T47D (cell line): Measurements from ENCODE around the gene TMEM63B.
A peak's percentile ranks its signal among the peaks of the same experiment; 100 is the strongest.

ENCODE experiments used
- DNase-seq, 2 experiments: peaks; one replicate each; pipeline versions ENCODE4 v3.0.0 to v3.0.0-alpha.2; 2011 to 2012; ENCODE audit warnings: low read depth in 1 of 2, low spot score in 1 of 2
- JUND ChIP-seq: IDR thresholded peaks from 2 replicates; pipeline ENCODE4 v1.6.1; 2012; ENCODE audit warnings: low read depth
- in situ Hi-C: cut with HindIII; loops from 2 replicates; pipeline ENCODE4 v1.10.0; 2016; ENCODE audit warnings: low sequenced_read_pairs, low pct_unique_long_range_greater_than_20kb

Gene TMEM63B

GRCh38 chr6:44127186-44128019, at the start of gene TMEM63B, which contains the start of gene MRPL14:
Gene TMEM63B, plus strand, starts transcription at chr6:44127554. Its CDS starts 7,031 bp downstream, at chr6:44134585.
Gene MRPL14, minus strand, starts transcription at chr6:44127452. Its CDS starts 10,841 bp downstream, at chr6:44116611.
- TF ChIP-seq JUND: no peak
- in situ Hi-C loops: no loop called here
- DNase-seq: peak; percentile 92 to 98

GRCh38 chr6:44078219-44078826, 49.0 kb upstream of the TMEM63B start:
- no peak for TF ChIP-seq JUND
- in situ Hi-C loops: no loop called here
- no peak for DNase-seq

- peak; percentile 83 to 86 for DNase-seq
- in situ Hi-C loops: no loop called here
- no peak for TF ChIP-seq JUND
These were observed 48.3 kb upstream of the TMEM63B start for GRCh38 chr6:44078827-44079671.

- TF ChIP-seq JUND: no peak
- DNase-seq: no peak
- in situ Hi-C loops: no loop called here
These were observed 47.7 kb upstream of the TMEM63B start for GRCh38 chr6:44079672-44080071.

- in situ Hi-C loops: no loop called here
- no peak for DNase-seq
- no peak for TF ChIP-seq JUND
These were observed 46.5 kb upstream of the TMEM63B start for GRCh38 chr6:44080561-44081521.

GRCh38 chr6:44081753-44082152, 45.6 kb upstream of the TMEM63B start:
- no peak for DNase-seq
- no peak for TF ChIP-seq JUND
- in situ Hi-C loops: no loop called here

GRCh38 chr6:44082872-44083321, 44.5 kb upstream of the TMEM63B start:
- DNase-seq: no peak
- no peak for TF ChIP-seq JUND
- in situ Hi-C loops: no loop called here

GRCh38 chr6:44084231-44085014, 42.9 kb upstream of the TMEM63B start:
- peak in 1 of 2 experiments; percentile 77 for DNase-seq
- no peak for TF ChIP-seq JUND
- in situ Hi-C loops: no loop called here

- no peak for TF ChIP-seq JUND
- no peak for DNase-seq
- in situ Hi-C loops: no loop called here
These were observed 42.1 kb upstream of the TMEM63B start for GRCh38 chr6:44085219-44085618.

- TF ChIP-seq JUND: no peak
- in situ Hi-C loops: no loop called here
- DNase-seq: peak; percentile 66 to 79
These were observed 40.3 kb upstream of the TMEM63B start for GRCh38 chr6:44086931-44087574.
